RPMI8226 (cell line): ENCODE results near the gene GRB7.
"Not testable (repeated sequence)": the region's sequence is repeated elsewhere in the genome, so short reads cannot be mapped to it uniquely, and the experiment has no call there.

Experiments
- DNase-seq: peaks from one replicate; pipeline ENCODE4 v3.0.0-alpha.2; 2015

Gene GRB7

GRCh38 chr17:39753514-39754160 is 15.9 kb downstream of the GRB7 start:
- DNase-seq, result peak; percentile 71

GRCh38 chr17:39754161-39754957 is 16.6 kb downstream of the GRB7 start:
- DNase-seq, result peak; percentile 98

- DNase-seq, result peak; percentile 51
These were observed 17.3 kb downstream of the GRB7 start for GRCh38 chr17:39754958-39755553.

- DNase-seq, result peak; percentile 87
These were observed 18.0 kb downstream of the GRB7 start for GRCh38 chr17:39755554-39756379.

GRCh38 chr17:39756380-39757079 is 18.8 kb downstream of the GRB7 start:
- DNase-seq, result peak; percentile 70

GRCh38 chr17:39757176-39757662 is 19.5 kb downstream of the GRB7 start:
- DNase-seq, result no peak

GRCh38 chr17:39757931-39758873 is 20.5 kb downstream of the GRB7 start:
- DNase-seq, result peak; percentile 25

- no peak for DNase-seq
These were observed 21.5 kb downstream of the GRB7 start for GRCh38 chr17:39759204-39759603.

- no peak for DNase-seq
These were observed 24.2 kb downstream of the GRB7 start for GRCh38 chr17:39761861-39762496.

- no peak for DNase-seq
These were observed 25.5 kb downstream of the GRB7 start for GRCh38 chr17:39763051-39763820.

- not testable (repeated sequence) for DNase-seq
These were observed 26.4 kb downstream of the GRB7 start for GRCh38 chr17:39764171-39764570.

- DNase-seq, result no peak
These were observed 27.4 kb downstream of the GRB7 start for GRCh38 chr17:39765175-39765574.

- no peak for DNase-seq
These were observed 28.0 kb downstream of the GRB7 start for GRCh38 chr17:39765766-39766165.

GRCh38 chr17:39767147-39767546 is 29.4 kb downstream of the GRB7 start:
- DNase-seq, result no peak

GRCh38 chr17:39769974-39770587 is 32.3 kb downstream of the GRB7 start:
- no peak for DNase-seq

GRCh38 chr17:39772415-39772814 is 34.7 kb downstream of the GRB7 start:
- DNase-seq, result no peak

- no peak for DNase-seq
These were observed 35.5 kb downstream of the GRB7 start for GRCh38 chr17:39772987-39773934.

GRCh38 chr17:39774047-39774446 is 36.3 kb downstream of the GRB7 start:
- no peak for DNase-seq
